CD14-positive monocyte (primary cell): ENCODE data around the gene EVC. TPM values are rescaled to one million over a fixed set of nuclear protein-coding genes. Genes with fewer than 3 reads are reported as not detected.
"Not testable (repeated sequence)": the region's sequence is repeated elsewhere in the genome, so short reads cannot be mapped to it uniquely, and the experiment has no call there.

Source experiments
- DNase-seq, 3 donors: peaks; one replicate each; pipeline ENCODE4 v3.0.0-alpha.2; 2011 to 2022
- H2AFZ ChIP-seq: 2 replicates; pipeline ENCODE4 v1.6.0; 2012; ENCODE audit warnings: mild to moderate bottlenecking, low read depth, low read length, inconsistent platforms; ENCODE audit not compliant: insufficient read depth, poor library complexity, severe bottlenecking
- H3K27ac ChIP-seq, 2 donors: 1 replicate in 1 of 2; 2 replicates in 1 of 2; pipeline ENCODE4 v1.5.1; 2012 to 2013; ENCODE audit warnings: low read length in 2 of 2, control low read depth in 1 of 2, inconsistent platforms in 1 of 2, low read depth in 1 of 2, mild to moderate bottlenecking in 1 of 2
- H3K27me3 ChIP-seq, 2 donors: one replicate each; pipeline versions ENCODE4 v1.6.0 to v1.6.1; 2011 to 2013; ENCODE audit warnings: low read length in 2 of 2; ENCODE audit not compliant: control insufficient read depth in 2 of 2, insufficient read depth in 2 of 2
- H3K36me3 ChIP-seq, 2 donors: replicated peaks in 1 of 2; 1 replicate in 1 of 2; 2 replicates in 1 of 2; pipeline versions ENCODE4 v1.5.1 to v1.6.1; 2012 to 2013; ENCODE audit warnings: low read length in 2 of 2, control low read depth in 1 of 2, inconsistent platforms in 1 of 2, mild to moderate bottlenecking in 1 of 2; ENCODE audit not compliant: insufficient read depth in 2 of 2, control insufficient read depth in 1 of 2
- H3K4me1 ChIP-seq, 2 donors: 1 replicate in 1 of 2; 2 replicates in 1 of 2; pipeline versions ENCODE4 v1.5.1 to v1.6.1; 2012 to 2013; ENCODE audit warnings: low read length in 2 of 2, control low read depth in 1 of 2, inconsistent platforms in 1 of 2, mild to moderate bottlenecking in 1 of 2, moderate library complexity in 1 of 2; ENCODE audit not compliant: insufficient read depth in 2 of 2, control insufficient read depth in 1 of 2
- H3K4me2 ChIP-seq: replicated peaks from 2 replicates; pipeline ENCODE3; 2012; ENCODE audit warnings: low read length, moderate library complexity, mild to moderate bottlenecking; ENCODE audit not compliant: poor library complexity, severe bottlenecking; ENCODE audit errors: extremely low read depth
- H3K4me3 ChIP-seq, 3 experiments: fragments of 200-600 bp in 1 of 3; sonication (generic) in 1 of 3; replicated peaks in 1 of 3; 1 replicate in 2 of 3; 2 replicates in 1 of 3; pipeline ENCODE4 v1.5.1; 2011 to 2013; ENCODE audit warnings: low read length in 3 of 3, mild to moderate bottlenecking in 3 of 3, control low read depth in 2 of 3, low read depth in 2 of 3, inconsistent platforms in 1 of 3, moderate library complexity in 1 of 3
- H3K79me2 ChIP-seq: 2 replicates; pipeline ENCODE4 v1.6.0; 2012; ENCODE audit warnings: mild to moderate bottlenecking, control low read depth, inconsistent platforms, low read length, moderate library complexity; ENCODE audit not compliant: insufficient read depth
- H3K9ac ChIP-seq: 2 replicates; pipeline ENCODE4 v1.6.0; 2017; ENCODE audit warnings: low read length, mild to moderate bottlenecking; ENCODE audit not compliant: insufficient read depth, poor library complexity, severe bottlenecking
- H3K9me3 ChIP-seq, 2 donors: replicated peaks in 1 of 2; 1 replicate in 1 of 2; 2 replicates in 1 of 2; pipeline versions ENCODE4 v1.5.1 to v1.6.1; 2012 to 2013; ENCODE audit warnings: low read length in 2 of 2, control low read depth in 1 of 2; ENCODE audit not compliant: control insufficient read depth in 1 of 2, insufficient read depth in 1 of 2
- H4K20me1 ChIP-seq: 2 replicates; pipeline ENCODE4 v1.6.0; 2012; ENCODE audit warnings: mild to moderate bottlenecking, low read length, control low read depth, moderate library complexity; ENCODE audit not compliant: insufficient read depth
- H3K27ac Mint-ChIP-seq, 7 donors: one replicate each; pipeline ENCODE4 v1.8.0; 2020; ENCODE audit warnings: mild to moderate bottlenecking in 7 of 7, mixed read lengths in 7 of 7, moderate library complexity in 6 of 7, inconsistent platforms in 2 of 7
- H3K27me3 Mint-ChIP-seq, 3 donors: one replicate each; pipeline ENCODE4 v1.8.0; 2021 to 2022; ENCODE audit warnings: low read depth in 3 of 3, mild to moderate bottlenecking in 3 of 3, mixed read lengths in 3 of 3, moderate library complexity in 3 of 3, inconsistent platforms in 1 of 3
- H3K36me3 Mint-ChIP-seq, 2 donors: one replicate each; pipeline ENCODE4 v1.8.0; 2020; ENCODE audit warnings: mixed read lengths in 2 of 2, inconsistent platforms in 1 of 2, mild to moderate bottlenecking in 1 of 2
- H3K4me1 Mint-ChIP-seq: one replicate; pipeline ENCODE4 v1.8.0; 2020; ENCODE audit warnings: mild to moderate bottlenecking, mixed read lengths
- H3K4me3 Mint-ChIP-seq, 2 donors: one replicate each; pipeline ENCODE4 v1.8.0; 2020; ENCODE audit warnings: mild to moderate bottlenecking in 2 of 2, mixed read lengths in 2 of 2, moderate library complexity in 1 of 2
- H3K9me3 Mint-ChIP-seq, 7 donors: one replicate each; pipeline ENCODE4 v1.8.0; 2020 to 2022; ENCODE audit warnings: mixed read lengths in 7 of 7, mild to moderate bottlenecking in 6 of 7, moderate library complexity in 6 of 7, inconsistent platforms in 2 of 7
- WGBS: methylation state at CpG from one replicate; pipeline ENCODE4 v1.1.5; 2013; ENCODE audit warnings: missing lambda C conversion rate; ENCODE audit not compliant: insufficient coverage; 5-methylcytosine and 5-hydroxymethylcytosine counted together
- intact Hi-C, 2 donors: fragments of 100-400 bp; cut with micrococcal nuclease; formaldehyde crosslinking; loops; one replicate each; pipeline versions ENCODE4 v1.15.0 to v1.15.1; 2023
- polyA plus RNA-seq, 3 donors: library from polyadenylated mRNA; depleted of rRNA in 1 of 3; unstranded in 2 of 3; stranded (reverse) in 1 of 3; fragments of 300-500 nt in 2 of 3; fragments of >200 nt in 1 of 3; fragmentation: Illumina TruSeq in 2 of 3; gene quantifications; 1 replicate in 2 of 3; 2 replicates in 1 of 3; pipeline ENCODE4 v1.2.3, GENCODE V29; 2012 to 2021
- TF ChIP-seq, protein P1 (sequence below): fragments of 200-600 bp; IDR thresholded peaks from one replicate; pipeline ENCODE4 v1.8.0; 2022; ENCODE audit warnings: antibody characterized with exemption, mild to moderate bottlenecking

The EVC gene
- polyA plus RNA-seq, 3 donors = 0.36 TPM; not detected in 2

DNA sequence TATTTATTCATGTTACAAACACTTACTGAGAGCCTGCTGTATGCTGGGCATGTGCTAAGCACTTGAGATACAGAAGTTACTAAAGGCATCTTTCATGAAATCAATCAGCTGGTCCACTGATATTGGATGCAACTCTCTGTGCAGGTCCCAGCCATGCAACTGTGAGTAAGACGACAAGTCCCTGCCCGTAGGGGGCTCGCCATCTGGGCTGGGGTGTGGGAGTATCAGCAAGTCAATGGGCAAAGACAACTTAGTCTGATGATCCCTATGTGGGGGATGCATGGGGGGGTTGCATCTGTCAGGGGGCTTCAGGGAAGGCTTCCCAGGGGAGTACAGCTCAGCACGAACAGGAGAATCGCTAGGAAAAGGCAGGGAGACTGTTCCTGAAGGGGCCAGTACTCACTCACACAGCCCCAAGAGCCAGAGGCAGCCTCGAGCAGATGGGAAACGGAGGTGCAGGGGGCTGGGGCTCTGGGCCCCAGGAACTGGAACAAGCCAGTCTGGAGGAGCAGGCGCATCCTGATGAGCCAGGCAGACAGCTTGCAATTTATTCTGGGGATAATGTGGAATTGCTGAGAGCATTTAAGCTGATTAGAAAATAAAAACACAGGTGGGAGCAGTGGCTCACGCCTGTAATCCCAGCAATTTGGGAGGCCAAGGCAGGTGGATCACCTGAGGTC lies 141.7 kb downstream of the EVC start:
- H2AFZ ChIP-seq = no peak overlapping the region
- intact Hi-C loops = no loop called here

DNA sequence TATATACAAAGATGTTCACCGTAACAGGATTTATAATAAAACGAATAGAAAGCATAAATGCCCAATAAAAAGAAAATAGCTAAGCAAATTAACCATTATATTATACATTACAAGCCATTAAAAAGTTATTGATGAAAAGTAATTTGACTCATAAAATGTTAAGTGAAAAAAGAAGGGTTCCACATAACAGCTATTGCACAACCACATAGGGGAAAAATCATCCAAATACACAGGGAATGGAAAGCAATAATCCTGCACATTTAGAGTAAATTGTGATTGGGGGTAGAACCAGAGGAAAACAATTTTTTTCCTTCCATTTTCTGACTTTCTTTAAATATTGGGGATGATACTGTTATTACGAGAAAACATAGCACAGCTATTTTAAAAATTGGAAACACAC lies 143.9 kb downstream of the EVC start:
- TF ChIP-seq, protein P1, sequence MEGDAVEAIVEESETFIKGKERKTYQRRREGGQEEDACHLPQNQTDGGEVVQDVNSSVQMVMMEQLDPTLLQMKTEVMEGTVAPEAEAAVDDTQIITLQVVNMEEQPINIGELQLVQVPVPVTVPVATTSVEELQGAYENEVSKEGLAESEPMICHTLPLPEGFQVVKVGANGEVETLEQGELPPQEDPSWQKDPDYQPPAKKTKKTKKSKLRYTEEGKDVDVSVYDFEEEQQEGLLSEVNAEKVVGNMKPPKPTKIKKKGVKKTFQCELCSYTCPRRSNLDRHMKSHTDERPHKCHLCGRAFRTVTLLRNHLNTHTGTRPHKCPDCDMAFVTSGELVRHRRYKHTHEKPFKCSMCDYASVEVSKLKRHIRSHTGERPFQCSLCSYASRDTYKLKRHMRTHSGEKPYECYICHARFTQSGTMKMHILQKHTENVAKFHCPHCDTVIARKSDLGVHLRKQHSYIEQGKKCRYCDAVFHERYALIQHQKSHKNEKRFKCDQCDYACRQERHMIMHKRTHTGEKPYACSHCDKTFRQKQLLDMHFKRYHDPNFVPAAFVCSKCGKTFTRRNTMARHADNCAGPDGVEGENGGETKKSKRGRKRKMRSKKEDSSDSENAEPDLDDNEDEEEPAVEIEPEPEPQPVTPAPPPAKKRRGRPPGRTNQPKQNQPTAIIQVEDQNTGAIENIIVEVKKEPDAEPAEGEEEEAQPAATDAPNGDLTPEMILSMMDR = no peak
- Histone ChIP-seq H3K4me2 (no peak overlapping the region), H3K4me1 (no peaks in the 10 kb centered on the region), H3K27me3 (no peaks in the 10 kb centered on the region), H3K27ac (no peak overlapping the region), H3K36me3 (no peaks in the 10 kb centered on the region), H3K9me3 (no peaks in the 10 kb centered on the region), H3K9ac (no peak overlapping the region), H3K4me3 (no peak overlapping the region), H2AFZ (no peak overlapping the region), H3K79me2 (no peaks in the 10 kb centered on the region), H4K20me1 (no peaks in the 10 kb centered on the region)
- no peaks in the 10 kb centered on the region for H3K4me1 Mint-ChIP-seq
- no peak overlapping the region for H3K27ac Mint-ChIP-seq
- WGBS = no CpG with 5 or more reads among the region's 3 CpGs
- H3K27me3 Mint-ChIP-seq = peaks cover 0 to 3% (median 3%) of the 10 kb centered on the region in 3 donors
- H3K9me3 Mint-ChIP-seq = no peaks in the 10 kb centered on the region
- no peaks in the 10 kb centered on the region for H3K36me3 Mint-ChIP-seq
- intact Hi-C loops = no loop called here
- no peak for DNase-seq
- no peak overlapping the region for H3K4me3 Mint-ChIP-seq

More for the DNA sequence above, 141.7 kb downstream of the EVC start:
- Histone ChIP-seq H4K20me1 (no peaks in the 10 kb centered on the region), H3K9ac (no peak overlapping the region), H3K79me2 (no peaks in the 10 kb centered on the region), H3K4me3 (no peak overlapping the region), H3K36me3 (no peaks in the 10 kb centered on the region), H3K27ac (no peak overlapping the region), H3K4me2 (no peak overlapping the region), H3K4me1 (no peaks in the 10 kb centered on the region), H3K9me3 (no peaks in the 10 kb centered on the region), H3K27me3 (no peaks in the 10 kb centered on the region)
- H3K4me3 Mint-ChIP-seq = no peak overlapping the region
- H3K27ac Mint-ChIP-seq = peak overlapping the region in 1 of 7 donors; percentile 54
- H3K36me3 Mint-ChIP-seq = no peaks in the 10 kb centered on the region
- TF ChIP-seq, protein P1 = no peak
- 85% methylated on average over 9 of the region's 9 CpGs for WGBS
- DNase-seq = no peak
- no peaks in the 10 kb centered on the region for H3K9me3 Mint-ChIP-seq
- no peaks in the 10 kb centered on the region for H3K4me1 Mint-ChIP-seq
- peaks cover 0 to 4% (median 3%) of the 10 kb centered on the region in 3 donors for H3K27me3 Mint-ChIP-seq

DNA sequence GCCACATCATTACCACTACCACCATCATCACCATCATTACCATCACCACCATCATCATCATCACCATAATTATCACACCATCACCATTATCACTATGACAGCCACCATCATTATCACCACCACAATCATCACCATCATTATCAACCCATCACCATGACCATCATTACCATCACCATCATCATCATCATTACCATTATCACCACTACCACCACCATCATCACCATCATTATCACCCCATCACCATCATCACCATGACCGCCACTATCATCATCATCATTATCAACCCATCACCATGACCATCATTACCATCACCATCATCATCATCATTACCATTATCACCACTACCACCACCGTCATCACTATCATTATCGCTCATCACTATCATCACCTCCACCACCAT lies 145.4 kb downstream of the EVC start:
- H3K27me3 ChIP-seq, H3K9me3 Mint-ChIP-seq, H3K36me3 Mint-ChIP-seq, H4K20me1 ChIP-seq, H3K4me3 Mint-ChIP-seq, H3K4me2 ChIP-seq, H3K27ac ChIP-seq, intact Hi-C loops, H3K27ac Mint-ChIP-seq, H3K4me3 ChIP-seq, H3K9ac ChIP-seq, H3K79me2 ChIP-seq, H3K4me1 ChIP-seq, DNase-seq, H3K27me3 Mint-ChIP-seq, H2AFZ ChIP-seq, H3K4me1 Mint-ChIP-seq, H3K36me3 ChIP-seq, H3K9me3 ChIP-seq: not testable (repeated sequence)
- 89% methylated on average over 3 of the region's 3 CpGs for WGBS
